NK-92 (cell line): ENCODE measurements around the gene ITPRIPL2.

ENCODE experiments used
- DNase-seq: peaks from one replicate; lab custom pipeline; 2025; ENCODE audit not compliant: unreplicated experiment; lab: John Stamatoyannopoulos, UW

ITPRIPL2 gene

GRCh38 chr16:19142939-19143598, 29.3 kb downstream of the ITPRIPL2 start:
- no peak for DNase-seq

GRCh38 chr16:19143599-19143956, 29.8 kb downstream of the ITPRIPL2 start:
- no peak for DNase-seq

GRCh38 chr16:19145010-19145409, 31.2 kb downstream of the ITPRIPL2 start:
- DNase-seq: no peak

GRCh38 chr16:19147126-19147525, 33.4 kb downstream of the ITPRIPL2 start:
- DNase-seq: no peak

GRCh38 chr16:19147627-19148026, 33.9 kb downstream of the ITPRIPL2 start:
- no peak for DNase-seq

- no peak for DNase-seq
These were observed 34.4 kb downstream of the ITPRIPL2 start for GRCh38 chr16:19148189-19148588.

GRCh38 chr16:19151310-19151709, 37.5 kb downstream of the ITPRIPL2 start:
- no peak for DNase-seq

- DNase-seq: no peak
These were observed 38.3 kb downstream of the ITPRIPL2 start for GRCh38 chr16:19152042-19152441.

- no peak for DNase-seq
These were observed 40.1 kb downstream of the ITPRIPL2 start for GRCh38 chr16:19153876-19154275.

GRCh38 chr16:19162085-19162484, 48.3 kb downstream of the ITPRIPL2 start:
- no peak for DNase-seq

- no peak for DNase-seq
These were observed 49.5 kb downstream of the ITPRIPL2 start for GRCh38 chr16:19163215-19163614.

GRCh38 chr16:19164285-19164684, 50.5 kb downstream of the ITPRIPL2 start:
- DNase-seq: no peak

GRCh38 chr16:19165101-19165500, 51.3 kb downstream of the ITPRIPL2 start:
- no peak for DNase-seq

GRCh38 chr16:19166500-19166899, 52.7 kb downstream of the ITPRIPL2 start:
- DNase-seq: no peak

GRCh38 chr16:19167710-19168370, 54.1 kb downstream of the ITPRIPL2 start, which contains the start of gene SYT17:
Gene SYT17, plus strand, starts transcription at chr16:19168240. Its CDS starts 407 bp downstream, at chr16:19168647.
- no peak for DNase-seq

- no peak for DNase-seq
These were observed 54.8 kb downstream of the ITPRIPL2 start for GRCh38 chr16:19168371-19169081.

GRCh38 chr16:19169082-19169639, 55.4 kb downstream of the ITPRIPL2 start:
- DNase-seq: no peak

- DNase-seq: no peak
These were observed 56.4 kb downstream of the ITPRIPL2 start for GRCh38 chr16:19170043-19170655.
